Stimulated activated naive CD8-positive, alpha-beta T cell treated with anti-CD3 and anti-CD28 coated beads, Interleukin-15, Interleukin-2, amounts not matched to agents 100 U/mL and 50 U/mL, for 24 hours (primary cell): Measurements from ENCODE around the gene PSMD13.
A peak's percentile ranks its signal among the peaks of the same experiment; 100 is the strongest.

Experiments used
- ATAC-seq: fragments of 150-1000 bp; cut with Tn5 transposase; one replicate; pipeline ENCODE4 v1.10.0; 2021
- DNase-seq: peaks from one replicate; pipeline ENCODE4 v3.0.0; 2021

The PSMD13 gene

GRCh38 chr11:249062-249461 lies 12.3 kb downstream of the PSMD13 start:
- ATAC-seq, result peak; percentile 44
- no peak for DNase-seq

- ATAC-seq, result no peak
Observed at GRCh38 chr11:250274-250673, 13.5 kb downstream of the PSMD13 start.

GRCh38 chr11:250740-251299 lies 14.0 kb downstream of the PSMD13 start:
- peak; percentile 78 for DNase-seq

More at GRCh38 chr11:250274-250673, 13.5 kb downstream of the PSMD13 start:
- no peak for DNase-seq

GRCh38 chr11:251550-251949 lies 14.8 kb downstream of the PSMD13 start:
- DNase-seq, result no peak
- ATAC-seq, result no peak

More at GRCh38 chr11:250740-251299, 14.0 kb downstream of the PSMD13 start:
- ATAC-seq, result peak; percentile 85

DNA sequence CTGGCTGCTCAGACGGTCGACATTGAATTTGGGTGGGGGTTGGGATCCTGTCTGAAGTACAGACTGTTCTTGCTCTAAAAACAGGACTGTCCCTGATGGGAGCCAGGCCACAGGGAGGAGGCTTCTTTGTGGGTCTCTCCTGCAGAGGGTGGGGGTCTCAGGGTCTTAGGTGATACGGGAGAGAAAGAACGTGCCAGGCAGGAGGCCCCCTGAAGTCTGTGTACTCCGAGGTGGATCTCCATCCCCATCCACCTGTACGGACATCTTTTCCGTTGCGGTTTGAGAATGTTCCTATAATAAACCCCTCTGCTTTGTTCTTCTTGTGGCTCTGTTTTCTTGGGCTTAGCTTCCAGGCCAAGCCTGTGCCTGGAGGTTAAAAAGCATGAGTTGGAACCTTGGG lies 15.9 kb downstream of the PSMD13 start:
- ATAC-seq (no peak), DNase-seq (no peak)

DNA sequence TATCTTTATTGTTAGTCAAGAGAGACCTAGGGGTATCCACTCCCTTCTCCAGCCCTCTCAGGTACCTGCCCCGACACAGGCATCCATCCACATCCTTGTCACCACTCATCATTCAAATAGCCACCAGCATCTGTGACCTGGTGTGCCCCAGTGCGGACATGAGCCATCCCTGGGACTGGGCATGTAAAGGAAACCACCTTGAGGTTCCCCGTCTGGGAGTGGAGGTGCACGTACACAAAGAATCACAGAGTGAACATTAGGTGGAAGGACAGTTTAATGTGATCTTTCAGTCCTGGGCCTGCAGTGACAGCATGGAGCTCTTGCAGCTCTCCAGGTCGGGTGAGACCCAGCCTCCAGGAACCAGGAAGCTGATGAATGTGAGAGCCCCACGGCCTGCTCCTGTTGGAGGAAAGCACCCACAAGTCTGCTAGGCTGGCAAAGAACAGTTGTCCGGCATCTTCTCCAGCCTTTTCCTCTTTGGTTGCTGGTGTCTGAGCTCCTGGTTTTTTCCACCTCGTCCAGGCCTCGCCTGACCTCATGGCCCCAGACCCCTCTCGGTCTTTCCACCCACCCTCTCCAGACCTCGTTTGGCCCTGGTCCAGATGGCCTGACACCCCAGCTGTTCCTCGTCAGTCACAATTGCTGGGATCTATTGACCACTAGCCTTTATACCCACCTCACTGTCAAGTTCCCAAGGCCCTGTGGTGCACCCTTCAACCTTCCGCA lies 16.5 kb downstream of the PSMD13 start:
- ATAC-seq, result no peak
- no peak for DNase-seq

DNA sequence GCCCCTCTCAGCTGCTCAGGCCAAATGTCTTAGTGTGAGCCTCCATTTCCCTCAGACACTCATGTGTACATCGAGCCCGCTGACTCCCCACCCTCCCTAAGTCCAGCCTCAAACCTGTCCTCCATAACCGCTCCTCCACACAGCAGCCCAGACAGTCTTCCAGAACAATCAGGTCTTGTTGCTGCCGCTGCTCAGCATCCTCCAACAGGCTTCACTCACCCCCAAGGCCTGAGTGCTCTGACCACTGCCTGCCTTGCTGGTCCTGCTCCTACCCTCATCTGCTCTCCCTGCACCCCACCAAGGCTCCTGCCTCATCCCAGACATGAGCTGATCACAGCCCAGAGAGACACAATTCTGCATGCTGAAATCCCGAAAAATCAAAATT lies 17.1 kb downstream of the PSMD13 start:
- no peak for DNase-seq
- no peak for ATAC-seq

DNA sequence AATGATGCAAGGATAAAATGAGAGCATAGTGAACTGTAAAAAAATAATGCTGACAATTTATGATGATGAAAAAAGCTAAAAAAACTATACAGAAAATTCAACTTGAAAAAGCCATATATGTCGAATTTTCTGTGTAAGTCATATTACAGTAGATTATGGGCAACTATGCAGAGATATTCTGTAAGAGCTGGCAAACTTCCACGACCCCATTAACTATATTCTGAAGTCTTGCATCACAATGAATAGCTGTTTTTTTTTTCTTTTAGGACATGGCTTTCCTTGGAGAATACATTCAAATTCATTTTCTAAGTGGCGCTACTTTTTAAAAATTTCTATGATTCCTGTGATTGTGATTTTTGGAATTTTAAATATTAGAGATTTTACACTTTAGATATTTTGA lies 18.4 kb downstream of the PSMD13 start:
- DNase-seq (no peak), ATAC-seq (no peak)

- DNase-seq (no peak), ATAC-seq (no peak)
Observed at GRCh38 chr11:255816-256215, 19.0 kb downstream of the PSMD13 start.

DNA sequence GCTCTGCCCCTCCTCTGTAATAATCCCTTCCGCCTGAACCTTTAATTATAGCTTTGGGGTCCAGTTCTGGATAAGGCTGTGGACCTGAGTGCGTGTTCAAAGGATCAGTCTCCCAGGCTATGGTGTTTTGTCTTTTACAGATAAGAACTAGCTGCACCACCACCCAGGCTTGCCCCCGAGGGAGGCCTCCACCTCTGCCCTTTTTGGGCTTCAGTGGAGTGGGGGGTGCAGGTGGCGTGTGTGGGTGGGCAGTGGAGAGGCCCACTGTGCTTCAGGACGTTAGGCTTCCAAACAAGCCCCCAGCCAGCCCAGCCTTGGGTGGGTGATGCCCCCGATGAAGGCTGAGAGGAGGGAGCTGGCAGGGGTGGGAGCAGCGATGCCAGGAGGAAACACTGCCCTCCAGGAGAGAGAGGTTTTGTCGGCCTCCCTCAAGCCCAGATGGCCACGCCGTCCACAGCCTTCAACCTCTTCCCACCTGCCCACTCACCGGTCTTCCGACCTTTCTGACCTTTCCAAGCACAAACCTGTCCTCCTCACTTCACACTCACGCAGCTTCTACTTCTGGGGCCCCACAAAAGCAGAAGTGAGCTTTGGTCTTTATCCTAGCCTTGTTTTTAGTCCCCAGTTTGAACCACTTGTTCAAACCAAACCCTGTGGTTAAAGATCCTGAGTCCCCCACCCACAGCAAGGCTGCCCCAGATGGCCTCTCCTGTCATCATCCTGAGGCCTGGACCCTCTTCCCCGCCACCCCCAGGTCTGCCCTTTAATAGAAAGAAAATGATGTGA lies 20.4 kb downstream of the PSMD13 start:
- ATAC-seq (no peak), DNase-seq (no peak)

GRCh38 chr11:257766-258493 lies 21.2 kb downstream of the PSMD13 start:
- DNase-seq (no peak), ATAC-seq (no peak)

DNA sequence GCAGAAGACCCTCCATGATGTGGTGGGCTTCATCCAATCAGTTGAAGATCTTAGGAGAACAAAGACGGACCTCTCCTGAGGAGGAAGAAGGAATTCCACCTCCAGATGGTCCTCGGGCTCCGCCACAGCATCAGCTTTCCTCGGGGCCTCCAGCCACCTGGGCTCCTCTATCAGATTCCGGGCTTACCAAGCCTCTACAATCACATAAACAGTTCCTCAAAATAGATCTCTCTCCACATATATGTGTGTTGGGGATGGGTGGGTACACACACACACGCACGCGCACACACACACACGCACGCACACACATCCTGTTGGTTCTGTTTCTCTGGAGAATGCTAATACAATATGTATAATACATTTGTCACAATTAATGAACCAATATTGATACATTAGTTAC lies 22.6 kb downstream of the PSMD13 start:
- ATAC-seq (no peak), DNase-seq (no peak)

- ATAC-seq (no peak), DNase-seq (no peak)
Observed at GRCh38 chr11:261624-262023, 24.8 kb downstream of the PSMD13 start.

- DNase-seq (peak; percentile 61), ATAC-seq (peak; percentile 82)
Observed at GRCh38 chr11:266676-267439, 30.1 kb downstream of the PSMD13 start.

DNA sequence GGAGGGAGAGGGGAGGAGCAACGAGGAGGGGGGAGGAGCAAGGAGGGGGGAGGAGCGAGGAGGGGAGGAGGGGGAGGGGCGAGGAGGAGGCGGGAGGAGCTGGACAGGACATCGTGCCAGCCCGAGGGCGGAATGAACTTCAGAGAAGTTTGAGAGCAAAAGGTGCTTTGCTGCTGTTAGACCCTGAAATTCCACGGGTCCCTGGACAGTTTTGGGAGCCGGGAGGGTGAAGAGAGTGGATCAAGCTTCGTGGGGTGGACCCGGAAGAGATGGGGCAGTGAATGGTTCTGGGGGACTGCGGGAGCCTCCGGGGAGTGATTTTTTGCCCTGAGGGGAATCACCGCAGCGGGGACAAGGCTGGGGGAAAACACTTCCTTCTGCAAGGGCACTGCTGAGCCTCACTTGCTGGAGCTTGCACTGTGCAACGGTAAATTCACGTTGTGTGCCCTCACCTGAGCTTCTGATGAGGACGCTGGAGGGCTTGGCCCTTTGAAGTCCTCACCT lies 30.8 kb downstream of the PSMD13 start:
- peak; percentile 75 for DNase-seq

DNA sequence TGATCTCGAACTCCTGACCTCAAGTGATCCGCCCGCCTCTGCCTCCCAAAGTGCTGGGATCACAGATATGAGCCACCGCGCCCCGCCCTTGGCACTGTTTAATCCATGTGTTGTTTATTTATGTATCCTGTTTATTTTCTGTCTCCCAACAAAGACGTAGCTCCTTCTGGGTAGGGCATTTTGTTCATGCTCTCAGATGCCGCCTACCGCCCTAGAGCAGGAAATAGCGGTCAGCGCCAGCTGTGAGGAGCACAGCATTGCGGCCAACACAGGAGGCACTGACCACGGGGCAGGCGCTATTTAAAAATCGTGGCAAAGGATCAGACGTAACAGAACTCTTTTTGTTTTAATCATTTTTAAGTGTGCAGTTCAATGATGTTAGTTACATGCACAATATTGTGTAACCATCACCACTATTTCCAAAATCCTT lies 32.0 kb downstream of the PSMD13 start:
- DNase-seq (peak; percentile 59), ATAC-seq (peak; percentile 7)

More for the DNA sequence above, 30.8 kb downstream of the PSMD13 start:
- peak; percentile 25 for ATAC-seq

GRCh38 chr11:269146-269890 lies 32.5 kb downstream of the PSMD13 start:
- DNase-seq, result peak; percentile 53
- peak; percentile 44 for ATAC-seq

GRCh38 chr11:270451-271318 lies 33.9 kb downstream of the PSMD13 start:
- no peak for DNase-seq
- no peak for ATAC-seq

DNA sequence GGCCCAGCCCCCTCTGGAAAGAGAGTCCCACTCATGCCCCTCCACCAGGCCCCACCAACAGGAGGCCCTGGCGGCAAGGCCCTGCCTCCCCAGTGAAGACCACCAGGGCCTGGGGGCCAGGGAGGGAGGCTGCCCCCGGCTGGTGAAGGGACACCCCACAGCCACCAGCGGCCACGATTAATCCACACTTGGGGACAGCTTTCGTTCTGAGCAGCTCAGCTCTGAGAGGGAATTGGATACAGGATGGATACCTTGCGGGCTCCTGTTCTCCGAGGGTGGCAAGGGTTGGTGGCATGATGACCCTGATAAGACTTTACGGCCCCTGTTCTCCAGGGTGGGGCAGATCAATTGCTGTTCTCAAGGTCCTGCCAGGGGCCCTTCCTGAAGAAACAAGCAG lies 34.5 kb downstream of the PSMD13 start:
- ATAC-seq (no peak), DNase-seq (no peak)
